Endodermal cell (in vitro differentiated cells): ENCODE measurements around the gene C1orf198. TPM values are rescaled to one million over a fixed set of nuclear protein-coding genes. Genes with fewer than 3 reads are reported as not detected.

Source experiments
- DNase-seq: peaks from one replicate; pipeline ENCODE4 v3.0.0-alpha.2; 2017
- H3K27ac ChIP-seq: 2 replicates; pipeline ENCODE4 v1.5.1; 2013; ENCODE audit warnings: mild to moderate bottlenecking, low read depth, low read length, moderate library complexity
- H3K27me3 ChIP-seq: 2 replicates; pipeline ENCODE4 v1.6.1; 2013; ENCODE audit warnings: mild to moderate bottlenecking, low read length, moderate library complexity; ENCODE audit not compliant: insufficient read depth, control insufficient read depth, poor library complexity, severe bottlenecking
- H3K36me3 ChIP-seq: 2 replicates; pipeline ENCODE4 v1.7.0; 2013; ENCODE audit warnings: mild to moderate bottlenecking, low read length, moderate library complexity; ENCODE audit not compliant: control insufficient read depth, insufficient read depth
- H3K4me1 ChIP-seq: one replicate; pipeline ENCODE4 v1.7.0; 2013; ENCODE audit warnings: low read length; ENCODE audit not compliant: control insufficient read depth, insufficient read depth
- H3K4me3 ChIP-seq: 2 replicates; pipeline ENCODE4 v1.5.1; 2013; ENCODE audit warnings: mild to moderate bottlenecking, low read length, moderate library complexity
- H3K9ac ChIP-seq: 2 replicates; pipeline ENCODE4 v1.6.1; 2013; ENCODE audit warnings: mild to moderate bottlenecking, low read length, moderate library complexity; ENCODE audit not compliant: poor library complexity, severe bottlenecking; ENCODE audit errors: extremely low read depth
- H3K9me3 ChIP-seq: 2 replicates; pipeline ENCODE4 v1.6.1; 2013; ENCODE audit warnings: mild to moderate bottlenecking, low read length, moderate library complexity; ENCODE audit not compliant: control insufficient read depth
- H3K27ac Mint-ChIP-seq: 2 replicates; pipeline ENCODE4 v1.8.0; 2020; ENCODE audit warnings: mixed read lengths
- H3K27me3 Mint-ChIP-seq: 2 replicates; pipeline ENCODE4 v1.8.0; 2021; ENCODE audit warnings: mild to moderate bottlenecking, mixed read lengths; ENCODE audit not compliant: insufficient read depth
- H3K36me3 Mint-ChIP-seq: 2 replicates; pipeline ENCODE4 v1.8.0; 2020; ENCODE audit warnings: low read depth, mixed read lengths
- H3K4me1 Mint-ChIP-seq: 2 replicates; pipeline ENCODE4 v1.8.0; 2020; ENCODE audit warnings: mixed read lengths
- H3K4me3 Mint-ChIP-seq: 2 replicates; pipeline ENCODE4 v1.8.0; 2020; ENCODE audit warnings: mild to moderate bottlenecking, moderate library complexity, mixed read lengths
- H3K9me3 Mint-ChIP-seq: 2 replicates; pipeline ENCODE4 v1.8.0; 2020; ENCODE audit warnings: mild to moderate bottlenecking, mixed read lengths
- WGBS, 2 experiments: methylation state at CpG; one replicate each; pipeline versions ENCODE4 v1.1.5 to v1.1.7; 2013; ENCODE audit warnings: missing lambda C conversion rate in 2 of 2, mixed read lengths in 1 of 2; ENCODE audit not compliant: insufficient coverage in 1 of 2, insufficient read length in 1 of 2; 5-methylcytosine and 5-hydroxymethylcytosine counted together
- total RNA-seq, 2 donors: library from RNA; stranded (reverse); fragmentation: NEBNext Ultra II Directional in 1 of 2; extraction: Animal tissue kit (Norgen Biotek cat#: 25700) in 1 of 2; gene quantifications; 2 replicates in 1 of 2; 3 replicates in 1 of 2; pipeline ENCODE4 v1.2.1, GENCODE V29; 2021
- TF ChIP-seq, protein P1 (sequence below): fragments of 200-600 bp; sonication (generic); conservative IDR thresholded peaks from 2 replicates; pipeline ENCODE4 v1.5.0; 2021; ENCODE audit warnings: antibody characterized with exemption, mild to moderate bottlenecking

C1orf198 gene
- total RNA-seq, 2 donors from 2014 or later = 37.5 to 44.8 TPM

DNA sequence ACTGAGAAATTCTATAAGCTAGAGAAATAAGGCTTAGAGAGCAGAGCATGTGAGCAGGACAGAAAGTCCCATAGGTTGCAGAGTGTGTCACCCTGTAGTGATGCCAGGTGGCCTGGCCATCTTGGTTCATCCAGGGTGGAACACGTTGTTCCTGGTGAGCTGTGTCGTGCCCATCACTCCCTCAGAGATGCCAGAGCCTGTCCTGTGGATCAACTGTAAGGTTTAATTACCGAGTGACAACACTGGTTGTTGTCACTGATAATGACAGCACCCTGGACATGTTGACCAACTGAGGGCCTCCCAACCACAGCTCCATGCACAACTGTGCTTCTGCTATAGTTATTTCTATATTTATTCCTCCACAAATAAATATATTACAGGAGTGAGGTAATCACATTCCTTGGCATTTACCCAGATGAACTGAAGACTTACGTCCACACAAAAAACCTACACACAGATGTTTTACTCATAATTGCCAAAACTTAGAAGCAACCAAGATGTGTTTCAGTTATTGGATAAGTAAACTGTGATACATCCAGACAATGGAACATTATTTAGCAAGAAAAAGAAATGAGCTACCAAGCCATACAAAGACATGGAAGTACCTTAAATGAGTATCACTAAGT, 6.2 kb downstream of the C1orf198 start:
- Histone ChIP-seq H3K27me3 (no peaks in the 10 kb centered on the region), H3K27ac (no peak overlapping the region), H3K9me3 (no peaks in the 10 kb centered on the region), H3K9ac (no peak overlapping the region), H3K36me3 (peaks cover 13% of the 10 kb centered on the region), H3K4me1 (no peaks in the 10 kb centered on the region), H3K4me3 (no peak overlapping the region)
- no peak overlapping the region for H3K27ac Mint-ChIP-seq
- peaks cover 4% of the 10 kb centered on the region for H3K27me3 Mint-ChIP-seq
- no peaks in the 10 kb centered on the region for H3K9me3 Mint-ChIP-seq
- 91 to 100% methylated on average over 2 to 4 of the region's 4 CpGs for WGBS, 2 experiments
- DNase-seq = no peak
- H3K36me3 Mint-ChIP-seq = peaks cover 12% of the 10 kb centered on the region
- H3K4me3 Mint-ChIP-seq = no peak overlapping the region
- peaks cover 25% of the 10 kb centered on the region for H3K4me1 Mint-ChIP-seq
- TF ChIP-seq, protein P1, sequence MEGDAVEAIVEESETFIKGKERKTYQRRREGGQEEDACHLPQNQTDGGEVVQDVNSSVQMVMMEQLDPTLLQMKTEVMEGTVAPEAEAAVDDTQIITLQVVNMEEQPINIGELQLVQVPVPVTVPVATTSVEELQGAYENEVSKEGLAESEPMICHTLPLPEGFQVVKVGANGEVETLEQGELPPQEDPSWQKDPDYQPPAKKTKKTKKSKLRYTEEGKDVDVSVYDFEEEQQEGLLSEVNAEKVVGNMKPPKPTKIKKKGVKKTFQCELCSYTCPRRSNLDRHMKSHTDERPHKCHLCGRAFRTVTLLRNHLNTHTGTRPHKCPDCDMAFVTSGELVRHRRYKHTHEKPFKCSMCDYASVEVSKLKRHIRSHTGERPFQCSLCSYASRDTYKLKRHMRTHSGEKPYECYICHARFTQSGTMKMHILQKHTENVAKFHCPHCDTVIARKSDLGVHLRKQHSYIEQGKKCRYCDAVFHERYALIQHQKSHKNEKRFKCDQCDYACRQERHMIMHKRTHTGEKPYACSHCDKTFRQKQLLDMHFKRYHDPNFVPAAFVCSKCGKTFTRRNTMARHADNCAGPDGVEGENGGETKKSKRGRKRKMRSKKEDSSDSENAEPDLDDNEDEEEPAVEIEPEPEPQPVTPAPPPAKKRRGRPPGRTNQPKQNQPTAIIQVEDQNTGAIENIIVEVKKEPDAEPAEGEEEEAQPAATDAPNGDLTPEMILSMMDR = no peak

DNA sequence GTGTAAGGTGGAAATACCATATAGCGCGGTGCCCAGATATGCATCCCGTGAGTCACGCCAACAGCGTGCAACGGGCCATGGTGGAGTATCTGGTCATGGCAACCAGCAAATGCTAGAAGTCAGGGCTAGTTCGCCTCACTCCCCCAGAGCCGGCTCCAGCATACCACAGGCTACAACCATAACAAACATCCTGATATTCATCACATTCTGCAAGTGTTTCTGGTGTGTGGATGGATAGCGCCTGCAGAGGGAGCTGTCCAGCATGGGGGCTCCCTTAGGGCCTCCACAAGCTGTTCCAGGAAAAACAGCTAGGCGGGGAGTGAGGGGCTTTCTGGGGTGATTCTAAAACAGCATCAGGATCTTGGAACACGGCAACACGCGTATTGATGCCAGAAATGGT, 6.8 kb downstream of the C1orf198 start:
- Mint-ChIP-seq H3K36me3 (peaks cover 12% of the 10 kb centered on the region), H3K27me3 (no peaks in the 10 kb centered on the region), H3K4me3 (no peak overlapping the region), H3K9me3 (no peaks in the 10 kb centered on the region), H3K27ac (no peak overlapping the region), H3K4me1 (peaks cover 19% of the 10 kb centered on the region)
- no peak overlapping the region for H3K27ac ChIP-seq
- H3K27me3 ChIP-seq = no peaks in the 10 kb centered on the region
- TF ChIP-seq, protein P1 = peak; percentile 68
- H3K36me3 ChIP-seq = peaks cover 13% of the 10 kb centered on the region
- no peaks in the 10 kb centered on the region for H3K9me3 ChIP-seq
- WGBS, 2 experiments = 97 to 98% methylated on average over 10 to 13 of the region's 13 CpGs
- no peak overlapping the region for H3K9ac ChIP-seq
- H3K4me3 ChIP-seq = no peak overlapping the region
- DNase-seq = peak; percentile 76
- no peaks in the 10 kb centered on the region for H3K4me1 ChIP-seq

DNA sequence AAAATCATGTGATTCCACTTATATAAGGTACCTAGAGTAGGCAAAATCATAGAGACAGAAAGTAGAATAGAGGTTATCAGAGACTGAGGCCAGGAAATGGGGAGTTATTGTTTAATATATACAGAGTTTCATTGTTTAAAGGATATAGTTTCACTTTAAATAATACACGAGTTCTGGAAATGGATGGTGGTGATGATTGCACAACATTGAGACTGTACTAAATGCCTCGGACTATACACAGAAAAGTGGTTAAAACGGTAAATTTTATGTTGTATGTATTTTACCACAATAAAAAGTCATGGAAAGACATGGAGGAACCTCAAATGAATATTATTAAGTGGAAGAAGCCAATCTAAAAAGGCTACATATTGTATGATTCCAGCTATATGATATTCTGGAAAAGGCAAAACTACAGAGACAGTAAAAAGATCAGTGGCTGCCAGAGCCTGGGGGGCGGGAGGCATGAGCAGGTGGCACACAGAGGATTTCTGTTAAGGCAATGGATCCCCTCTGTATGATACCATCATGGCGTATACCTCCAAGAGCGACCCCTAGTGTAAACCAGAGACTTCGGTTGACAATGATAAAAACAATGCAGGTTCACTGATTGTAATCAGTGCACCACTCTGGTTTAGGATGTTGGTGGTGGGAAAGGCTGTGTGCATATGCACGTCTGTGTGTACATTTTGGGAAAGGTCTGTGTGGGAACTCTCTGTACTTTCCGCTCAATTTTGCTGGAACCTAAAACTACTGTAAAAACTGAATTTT, 7.5 kb downstream of the C1orf198 start:
- Mint-ChIP-seq H3K27ac (peak overlapping the region; percentile 39), H3K36me3 (peaks cover 12% of the 10 kb centered on the region), H3K9me3 (no peaks in the 10 kb centered on the region), H3K4me1 (peaks cover 21% of the 10 kb centered on the region), H3K4me3 (no peak overlapping the region), H3K27me3 (no peaks in the 10 kb centered on the region)
- Histone ChIP-seq H3K4me1 (peaks cover 3% of the 10 kb centered on the region), H3K36me3 (peaks cover 13% of the 10 kb centered on the region), H3K4me3 (no peak overlapping the region), H3K9me3 (no peaks in the 10 kb centered on the region), H3K27me3 (no peaks in the 10 kb centered on the region), H3K9ac (no peak overlapping the region), H3K27ac (no peak overlapping the region)
- WGBS, 2 experiments = 93 to 94% methylated on average over 8 to 9 of the region's 9 CpGs
- TF ChIP-seq, protein P1 = peak; percentile 39
- no peak for DNase-seq
